ENCODE data around the gene INPP4B.

Gene INPP4B

GRCh38 chr4:142091085-142091513 is 755.0 kb downstream of the INPP4B start:
- Histone ChIP-seq H3K9ac (ENCODE audit: low read length) (no peak overlapping the region), H3K4me2 (ENCODE audit: low read length) (no peak overlapping the region), H3K79me2 (ENCODE audit: low read length) (no peaks in the 10 kb centered on the region), H3K36me3 (replicated peaks; ENCODE audit: low read depth, low read length) (no peaks in the 10 kb centered on the region), H2AFZ (ENCODE audit: low read depth, low read length) (no peak overlapping the region), H3K4me1 (ENCODE audit: low read length) (no peaks in the 10 kb centered on the region), H4K20me1 (ENCODE audit: insufficient read depth, low read length) (no peaks in the 10 kb centered on the region), H3K9me3 (ENCODE audit: insufficient read depth, low read length) (no peaks in the 10 kb centered on the region), H3K27ac (ENCODE audit: low read length) (no peak overlapping the region), H3K27me3 (ENCODE audit: low read depth, low read length) (no peaks in the 10 kb centered on the region), H3K4me3 (ENCODE audit: low read length) (no peak overlapping the region)
- TF ChIP-seq CTCF (IDR thresholded peaks at IDR 0.05; ENCODE audit: low read depth, low read length), result no peak
- no peak for TF ChIP-seq EZH2phosphoT487 (IDR thresholded peaks at IDR 0.05; ENCODE audit: low read depth)

- no peak overlapping the region for H3K27ac ChIP-seq (ENCODE audit: low read length)
Observed at GRCh38 chr4:142088906-142089305, 757.2 kb downstream of the INPP4B start.

GRCh38 chr4:142085513-142086292 is 760.4 kb downstream of the INPP4B start:
- TF ChIP-seq EZH2phosphoT487 (IDR thresholded peaks at IDR 0.05; ENCODE audit: low read depth) (no peak), CTCF (IDR thresholded peaks at IDR 0.05; ENCODE audit: low read depth, low read length) (no peak)
- Histone ChIP-seq H3K27me3 (ENCODE audit: low read depth, low read length) (no peaks in the 10 kb centered on the region), H3K9ac (ENCODE audit: low read length) (no peak overlapping the region), H3K4me3 (ENCODE audit: low read length) (no peak overlapping the region), H3K9me3 (ENCODE audit: insufficient read depth, low read length) (no peaks in the 10 kb centered on the region), H2AFZ (ENCODE audit: low read depth, low read length) (no peak overlapping the region), H3K27ac (ENCODE audit: low read length) (no peak overlapping the region), H3K4me1 (ENCODE audit: low read length) (no peaks in the 10 kb centered on the region), H3K4me2 (ENCODE audit: low read length) (no peak overlapping the region), H3K36me3 (replicated peaks; ENCODE audit: low read depth, low read length) (no peaks in the 10 kb centered on the region), H3K79me2 (ENCODE audit: low read length) (no peaks in the 10 kb centered on the region), H4K20me1 (ENCODE audit: insufficient read depth, low read length) (no peaks in the 10 kb centered on the region)

More at GRCh38 chr4:142088906-142089305, 757.2 kb downstream of the INPP4B start:
- H4K20me1 ChIP-seq (ENCODE audit: insufficient read depth, low read length), result no peaks in the 10 kb centered on the region
- H3K9me3 ChIP-seq (ENCODE audit: insufficient read depth, low read length), result no peaks in the 10 kb centered on the region
- H3K79me2 ChIP-seq (ENCODE audit: low read length), result no peaks in the 10 kb centered on the region
- H3K4me1 ChIP-seq (ENCODE audit: low read length), result no peaks in the 10 kb centered on the region
- no peaks in the 10 kb centered on the region for H3K36me3 ChIP-seq (replicated peaks; ENCODE audit: low read depth, low read length)
- no peak overlapping the region for H3K4me3 ChIP-seq (ENCODE audit: low read length)
- no peaks in the 10 kb centered on the region for H3K27me3 ChIP-seq (ENCODE audit: low read depth, low read length)
- TF ChIP-seq EZH2phosphoT487 (IDR thresholded peaks at IDR 0.05; ENCODE audit: low read depth), result no peak
- no peak for TF ChIP-seq CTCF (IDR thresholded peaks at IDR 0.05; ENCODE audit: low read depth, low read length)
- no peak overlapping the region for H2AFZ ChIP-seq (ENCODE audit: low read depth, low read length)
- no peak overlapping the region for H3K4me2 ChIP-seq (ENCODE audit: low read length)
- H3K9ac ChIP-seq (ENCODE audit: low read length), result no peak overlapping the region

- H2AFZ ChIP-seq (ENCODE audit: low read depth, low read length), result no peak overlapping the region
- no peak overlapping the region for H3K27ac ChIP-seq (ENCODE audit: low read length)
- H3K4me2 ChIP-seq (ENCODE audit: low read length), result no peak overlapping the region
- H3K4me1 ChIP-seq (ENCODE audit: low read length), result no peaks in the 10 kb centered on the region
- no peak overlapping the region for H3K4me3 ChIP-seq (ENCODE audit: low read length)
- H3K36me3 ChIP-seq (replicated peaks; ENCODE audit: low read depth, low read length), result no peaks in the 10 kb centered on the region
- no peak for TF ChIP-seq EZH2phosphoT487 (IDR thresholded peaks at IDR 0.05; ENCODE audit: low read depth)
- TF ChIP-seq CTCF (IDR thresholded peaks at IDR 0.05; ENCODE audit: low read depth, low read length), result no peak
- no peaks in the 10 kb centered on the region for H3K9me3 ChIP-seq (ENCODE audit: insufficient read depth, low read length)
- H3K27me3 ChIP-seq (ENCODE audit: low read depth, low read length), result no peaks in the 10 kb centered on the region
- no peaks in the 10 kb centered on the region for H4K20me1 ChIP-seq (ENCODE audit: insufficient read depth, low read length)
- H3K9ac ChIP-seq (ENCODE audit: low read length), result no peak overlapping the region
- no peaks in the 10 kb centered on the region for H3K79me2 ChIP-seq (ENCODE audit: low read length)
Observed at GRCh38 chr4:142083264-142083663, 762.8 kb downstream of the INPP4B start.
